IMR-90 (cell line): ENCODE data around the gene KCTD19.

Source experiments
- CEBPB ChIP-seq: IDR thresholded peaks from 2 replicates; pipeline ENCODE4 v1.6.1; 2012; ENCODE audit warnings: low read depth, low read length, improper control_type of control experiment
- CHD1 ChIP-seq: IDR thresholded peaks from 2 replicates; pipeline ENCODE4 v1.6.1; 2012; ENCODE audit warnings: low read depth, low read length, improper control_type of control experiment
- CTCF ChIP-seq: conservative IDR thresholded peaks from 2 replicates; pipeline ENCODE4 v1.5.1; 2012; ENCODE audit warnings: mild to moderate bottlenecking, low read depth, low read length, improper control_type of control experiment
- POLR2A ChIP-seq: IDR thresholded peaks from 2 replicates; pipeline ENCODE4 v1.6.1; 2012; ENCODE audit warnings: mild to moderate bottlenecking, low read depth, low read length

GRCh38 chr16:67298277-67298676 is 28.3 kb downstream of the KCTD19 start:
- TF ChIP-seq POLR2A (no peak), CEBPB (no peak), CHD1 (no peak), CTCF (no peak)
